ENCODE data around the gene SH2D3C.
A peak's percentile ranks its signal among the peaks of the same experiment; 100 is the strongest.

Gene SH2D3C

GRCh38 chr9:127805620-127806019 lies 27.2 kb upstream of the SH2D3C start:
- no peak for DNase-seq

GRCh38 chr9:127803507-127804352 lies 25.3 kb upstream of the SH2D3C start:
- no peak for DNase-seq

- peak; percentile 79 for DNase-seq
These were observed 24.3 kb upstream of the SH2D3C start, which contains the start of gene FPGS for GRCh38 chr9:127802576-127803443. Gene FPGS, plus strand, starts transcription at chr9:127802882. Its CDS starts 43 bp downstream, at chr9:127802925.

GRCh38 chr9:127801955-127802575 lies 23.6 kb upstream of the SH2D3C start:
- no peak for DNase-seq

- DNase-seq = no peak
These were observed 18.4 kb upstream of the SH2D3C start for GRCh38 chr9:127796852-127797370.

GRCh38 chr9:127796225-127796813 lies 17.9 kb upstream of the SH2D3C start:
- DNase-seq = no peak

- DNase-seq = no peak
These were observed 15.7 kb upstream of the SH2D3C start for GRCh38 chr9:127794001-127794791.

GRCh38 chr9:127793093-127793708 lies 14.7 kb upstream of the SH2D3C start:
- no peak for DNase-seq

GRCh38 chr9:127792417-127793031 lies 14.1 kb upstream of the SH2D3C start:
- no peak for DNase-seq

GRCh38 chr9:127791085-127791484 lies 12.6 kb upstream of the SH2D3C start:
- no peak for DNase-seq

- DNase-seq = no peak
These were observed 11.8 kb upstream of the SH2D3C start for GRCh38 chr9:127790094-127790855.

GRCh38 chr9:127789179-127789578 lies 10.7 kb upstream of the SH2D3C start:
- DNase-seq = no peak

GRCh38 chr9:127788337-127789011 lies 10.0 kb upstream of the SH2D3C start:
- no peak for DNase-seq

- no peak for DNase-seq
These were observed 8.3 kb upstream of the SH2D3C start for GRCh38 chr9:127786773-127787104.

GRCh38 chr9:127785933-127786772 lies 7.7 kb upstream of the SH2D3C start, which contains the start of gene CDK9:
Gene CDK9, plus strand, starts transcription at chr9:127786034. Its CDS starts 115 bp downstream, at chr9:127786149.
- DNase-seq = peak; percentile 79

- peak; percentile 44 for DNase-seq
These were observed 6.8 kb upstream of the SH2D3C start for GRCh38 chr9:127785023-127785932.

Measured in amniotic stem cell (primary cell).